HS-5 (cell line): ENCODE results near the gene NLGN4Y.

ENCODE experiments used
- DNase-seq: peaks from one replicate; pipeline ENCODE4 v3.0.0-alpha.2; 2012; ENCODE audit warnings: low read depth

Gene NLGN4Y

GRCh38 chrY:14644157-14644952, 120.0 kb downstream of the NLGN4Y start:
- DNase-seq = peak; percentile 57

- DNase-seq = no peak
Observed at GRCh38 chrY:14679181-14679580, 154.9 kb downstream of the NLGN4Y start.

DNA sequence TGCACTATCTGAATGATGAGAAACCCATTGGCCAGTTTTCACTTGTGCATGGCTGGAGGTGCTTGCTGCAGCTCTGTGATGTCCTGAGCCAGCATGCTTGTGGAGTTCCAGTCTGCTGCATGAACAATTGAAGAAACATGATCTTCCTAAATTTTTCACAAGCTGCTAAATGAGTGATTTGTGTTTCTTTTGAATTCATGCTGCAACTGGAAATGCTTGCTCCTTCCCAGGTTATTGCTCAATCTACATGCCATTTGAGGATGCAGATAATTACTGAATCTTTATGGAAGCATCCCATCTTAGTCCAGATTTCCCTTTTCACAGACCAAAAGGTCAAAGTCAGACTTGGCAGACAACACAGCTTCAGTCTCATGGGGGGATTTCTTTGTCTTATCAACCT, 170.2 kb downstream of the NLGN4Y start:
- no peak for DNase-seq

DNA sequence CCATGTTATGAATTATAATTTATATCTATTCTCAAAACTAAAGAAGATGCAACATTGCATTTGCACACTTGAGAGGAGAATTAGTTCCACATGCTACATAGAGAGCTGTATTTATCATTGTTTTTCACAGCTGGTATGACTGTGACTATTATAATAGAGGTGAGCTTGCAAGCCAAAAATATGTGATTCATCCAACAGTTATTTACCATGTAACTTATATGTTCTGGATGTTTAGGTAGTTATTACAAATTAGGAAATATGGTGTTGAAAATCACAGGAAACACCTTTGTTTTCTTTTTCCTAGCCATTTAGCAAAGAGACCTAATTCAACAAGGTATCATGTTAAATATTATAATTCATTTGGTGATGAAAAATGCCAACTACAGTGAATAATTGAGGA, 183.8 kb downstream of the NLGN4Y start:
- DNase-seq = no peak

DNA sequence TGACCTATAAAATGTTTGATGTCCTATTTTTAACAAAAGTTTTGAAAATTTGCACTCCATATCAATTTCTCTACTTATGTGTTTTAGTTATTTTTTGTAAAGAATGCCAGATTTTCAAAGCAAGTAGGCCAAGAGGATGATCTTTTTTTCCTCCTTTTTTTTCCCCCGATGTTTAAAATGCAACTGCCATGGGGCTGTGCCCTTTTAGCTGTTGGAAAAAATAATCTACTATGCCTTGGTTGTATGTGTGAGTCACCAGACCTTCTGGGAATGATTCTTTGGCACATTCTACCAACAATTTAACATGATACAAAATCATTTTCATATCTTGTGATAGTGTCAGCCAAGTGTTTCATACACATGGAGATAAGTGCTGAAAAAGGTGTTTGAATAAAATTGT, 217.3 kb downstream of the NLGN4Y start:
- DNase-seq = no peak

DNA sequence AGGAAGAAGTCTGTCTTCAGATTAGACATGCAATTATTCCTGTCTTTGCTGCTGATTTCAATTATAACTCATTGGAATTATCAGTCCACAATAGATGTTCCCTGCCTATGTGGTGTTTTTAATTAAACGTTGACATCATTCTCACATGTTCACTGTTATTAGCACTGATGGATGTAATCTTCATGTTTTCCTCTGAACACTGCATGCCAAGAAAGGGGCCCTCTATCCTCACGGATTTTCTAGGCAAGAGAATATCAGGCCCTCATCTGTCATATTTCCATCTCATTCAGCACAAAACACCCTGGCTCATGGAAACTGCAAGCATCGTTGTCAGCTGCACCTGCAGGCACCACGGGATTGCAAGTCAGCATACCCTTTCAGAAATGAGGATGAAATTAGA, 224.0 kb downstream of the NLGN4Y start:
- DNase-seq = no peak

DNA sequence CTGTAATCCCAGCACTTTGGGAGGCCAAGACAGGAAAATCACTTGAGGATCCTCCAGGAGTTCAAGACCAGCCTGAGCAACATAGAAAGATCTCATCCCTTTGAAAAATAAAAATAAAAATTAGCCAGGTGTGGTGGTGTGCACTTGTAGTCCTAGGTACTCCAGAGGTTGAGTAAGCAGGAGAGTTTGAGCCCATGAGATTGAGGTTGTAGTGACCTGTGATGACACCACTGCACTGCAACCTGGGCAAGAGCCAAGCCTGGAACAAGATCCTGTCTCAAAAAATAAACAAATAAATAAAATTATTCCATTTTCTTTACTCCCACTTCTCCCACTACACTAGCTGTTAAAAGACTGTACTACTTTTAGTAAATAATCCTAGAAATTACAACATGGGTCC, 231.2 kb downstream of the NLGN4Y start:
- DNase-seq = no peak

DNA sequence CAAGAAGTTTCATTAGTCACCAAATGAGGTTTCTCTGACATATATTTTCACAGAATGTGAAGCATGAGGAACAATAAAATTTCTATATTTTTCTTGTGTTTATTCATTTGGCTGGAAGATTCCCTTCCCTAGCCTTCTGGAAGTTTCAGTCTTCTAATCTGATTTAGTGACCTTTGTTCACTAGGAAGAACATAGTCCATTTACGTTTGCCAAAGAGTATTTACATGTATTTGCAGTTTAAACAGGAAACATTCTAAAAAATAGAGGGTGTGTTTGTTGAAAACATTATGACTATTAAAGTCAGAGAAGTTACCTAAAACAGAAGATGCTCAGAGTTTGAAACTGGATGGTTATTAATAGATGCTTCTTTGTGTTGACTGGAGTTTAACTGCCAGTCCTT, 238.6 kb downstream of the NLGN4Y start:
- no peak for DNase-seq

GRCh38 chrY:14763600-14763999, 239.3 kb downstream of the NLGN4Y start:
- DNase-seq = no peak

DNA sequence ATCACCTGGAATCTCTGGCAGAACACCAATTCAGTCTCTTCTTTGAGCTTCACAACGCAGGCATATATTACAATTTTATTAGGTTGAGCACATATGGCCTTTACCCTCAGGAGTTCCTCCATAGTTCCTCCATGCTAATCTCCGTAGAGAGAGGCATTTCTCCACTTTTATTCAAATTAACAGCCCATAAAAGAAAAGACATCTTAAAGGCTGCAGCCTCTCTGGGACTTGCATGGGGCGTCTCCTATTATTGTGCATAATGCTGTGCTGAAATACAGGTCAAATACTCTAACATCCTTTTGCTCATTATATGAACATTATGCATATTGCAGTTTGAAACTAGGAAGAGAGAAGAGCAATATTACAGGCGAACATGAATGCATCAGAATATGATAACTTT, 253.9 kb downstream of the NLGN4Y start:
- DNase-seq = no peak

GRCh38 chrY:14793104-14793503, 268.8 kb downstream of the NLGN4Y start:
- DNase-seq = no peak

DNA sequence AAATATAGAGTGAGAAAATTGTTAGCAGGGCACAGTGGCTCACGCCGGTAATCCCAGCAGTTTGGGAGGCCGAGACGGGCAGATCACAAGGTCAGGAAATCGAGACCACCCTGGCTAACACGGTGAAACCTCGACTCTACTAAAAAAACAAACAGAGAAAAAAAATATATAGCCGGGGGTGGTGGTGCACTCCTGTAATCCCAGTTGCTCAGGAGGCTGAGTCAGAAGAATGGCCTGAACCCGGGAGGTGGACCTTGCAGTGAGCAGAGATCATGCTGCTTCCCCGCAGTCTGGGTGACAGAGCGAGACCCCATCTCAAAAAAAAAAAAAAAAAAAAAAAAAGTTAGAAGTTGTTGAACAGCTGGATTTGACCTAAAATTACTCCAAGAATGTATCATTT, 269.3 kb downstream of the NLGN4Y start:
- no peak for DNase-seq

DNA sequence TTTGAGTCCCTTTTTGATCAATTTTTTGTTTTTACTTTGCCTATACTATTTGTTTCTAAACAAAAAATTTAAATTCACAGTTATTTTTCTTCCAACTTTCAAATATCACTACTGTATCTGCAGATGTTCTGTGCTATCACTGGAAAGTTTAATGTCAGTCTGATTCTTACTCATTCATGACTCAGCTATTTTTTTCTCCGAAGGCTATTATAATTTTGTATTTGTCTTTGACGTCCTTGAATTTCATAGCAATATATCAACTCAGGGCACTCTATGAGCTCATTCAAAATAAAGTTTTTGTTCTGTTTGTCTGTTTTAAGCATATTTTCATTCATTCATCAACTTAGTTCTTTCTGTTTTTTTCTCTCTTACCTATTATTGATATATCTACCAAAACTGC, 273.7 kb downstream of the NLGN4Y start:
- no peak for DNase-seq

DNA sequence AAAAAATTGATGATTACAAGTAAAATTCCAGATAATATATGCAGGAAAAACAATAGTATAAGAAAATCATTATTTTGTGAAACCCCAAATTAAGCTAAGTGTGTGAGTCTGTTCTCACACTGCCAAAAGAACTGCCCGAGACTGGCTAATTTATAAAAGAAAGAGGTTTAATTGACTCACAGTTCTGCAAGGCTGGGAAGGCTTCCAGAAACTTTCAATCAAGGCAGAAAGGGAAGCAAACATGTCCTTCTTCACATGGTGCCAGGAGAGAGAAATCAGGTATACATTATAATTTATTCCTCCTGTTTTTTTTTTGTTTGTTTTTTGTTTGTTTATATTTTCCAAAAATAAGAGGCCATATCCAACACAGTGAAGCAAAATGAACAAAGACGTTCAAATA, 276.8 kb downstream of the NLGN4Y start:
- DNase-seq = no peak

DNA sequence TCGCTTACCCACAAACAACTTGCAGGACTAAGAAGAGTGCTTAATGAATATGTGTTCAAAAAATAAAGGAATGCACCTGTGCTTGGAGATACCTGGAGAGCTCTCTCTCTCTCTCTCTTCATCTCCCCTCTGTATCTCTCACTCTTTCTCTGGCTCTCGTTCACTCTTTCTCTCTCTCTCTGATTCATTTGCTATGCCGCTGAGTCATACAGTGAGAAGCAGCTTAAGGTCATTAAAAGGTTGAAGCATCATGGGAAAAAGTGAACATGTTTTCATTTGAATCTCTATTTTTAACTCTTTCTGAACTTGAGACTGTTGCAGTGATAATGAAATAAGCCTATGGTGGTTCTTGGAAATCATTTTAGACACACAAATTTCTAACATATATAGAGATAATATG, 277.8 kb downstream of the NLGN4Y start:
- peak; percentile 18 for DNase-seq

- peak; percentile 49 for DNase-seq
Observed at GRCh38 chrY:14804041-14804440, 279.7 kb downstream of the NLGN4Y start.

DNA sequence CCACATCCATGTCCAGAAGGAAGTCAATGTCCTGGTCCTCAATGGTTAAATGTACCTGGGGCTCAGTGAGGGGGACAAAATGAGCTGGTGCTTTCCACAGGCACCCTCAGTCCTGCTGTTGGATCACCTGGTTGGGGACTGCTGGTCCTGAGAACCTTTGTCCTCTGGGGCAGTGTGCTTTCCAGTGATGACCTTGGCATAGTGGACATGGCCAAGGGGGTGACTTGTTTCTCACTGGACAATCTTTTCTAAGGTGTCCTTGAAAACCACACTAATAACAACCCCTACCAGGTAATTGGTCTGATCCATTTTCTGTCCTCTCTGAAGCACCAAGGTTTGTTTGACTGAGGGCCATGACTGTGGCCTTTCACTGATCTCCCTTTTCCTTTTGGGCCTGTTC, 294.1 kb downstream of the NLGN4Y start:
- no peak for DNase-seq

- peak; percentile 61 for DNase-seq
Observed at GRCh38 chrY:14822201-14822600, 297.9 kb downstream of the NLGN4Y start.

- DNase-seq = no peak
Observed at GRCh38 chrY:14822906-14823305, 298.6 kb downstream of the NLGN4Y start.

DNA sequence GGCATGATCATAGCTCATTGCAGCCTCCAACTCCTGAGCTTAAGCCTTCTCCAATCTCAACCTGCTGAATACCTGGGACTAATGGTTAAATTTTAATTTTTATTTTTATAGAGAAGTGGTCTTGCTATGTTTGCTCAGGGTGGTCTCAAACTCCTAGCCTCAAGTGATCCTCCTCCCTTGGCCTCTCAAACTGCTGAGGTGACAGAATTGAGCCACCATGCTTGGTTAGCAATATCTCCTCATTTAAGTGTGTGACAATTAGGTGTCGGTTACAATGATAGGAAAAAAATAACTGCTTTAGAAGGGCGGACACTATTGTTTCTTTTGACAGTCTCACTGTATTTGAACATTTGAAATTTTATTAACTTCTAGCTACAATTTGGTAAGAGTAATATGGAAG, 300.3 kb downstream of the NLGN4Y start:
- no peak for DNase-seq

DNA sequence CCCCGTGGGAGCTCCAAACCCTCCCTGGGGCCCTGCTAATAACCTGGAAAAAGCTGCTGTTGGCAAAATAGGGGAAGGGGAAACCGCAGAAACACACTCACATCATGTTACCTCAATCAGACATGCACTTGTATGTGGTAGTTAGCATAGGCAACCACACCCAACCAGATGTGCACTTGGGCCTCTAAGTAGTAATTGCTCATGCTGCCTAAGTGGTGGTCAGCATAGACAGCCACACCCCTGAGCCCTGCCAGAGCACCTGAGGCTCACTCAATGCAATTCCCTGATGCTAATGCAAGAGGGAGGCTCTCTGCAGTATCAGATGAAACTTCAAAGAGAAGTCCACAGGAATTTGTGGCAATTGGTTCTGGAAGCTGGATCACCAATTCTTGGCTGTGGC, 301.4 kb downstream of the NLGN4Y start:
- DNase-seq = no peak

GRCh38 chrY:14828531-14828930, 304.2 kb downstream of the NLGN4Y start:
- peak; percentile 62 for DNase-seq

DNA sequence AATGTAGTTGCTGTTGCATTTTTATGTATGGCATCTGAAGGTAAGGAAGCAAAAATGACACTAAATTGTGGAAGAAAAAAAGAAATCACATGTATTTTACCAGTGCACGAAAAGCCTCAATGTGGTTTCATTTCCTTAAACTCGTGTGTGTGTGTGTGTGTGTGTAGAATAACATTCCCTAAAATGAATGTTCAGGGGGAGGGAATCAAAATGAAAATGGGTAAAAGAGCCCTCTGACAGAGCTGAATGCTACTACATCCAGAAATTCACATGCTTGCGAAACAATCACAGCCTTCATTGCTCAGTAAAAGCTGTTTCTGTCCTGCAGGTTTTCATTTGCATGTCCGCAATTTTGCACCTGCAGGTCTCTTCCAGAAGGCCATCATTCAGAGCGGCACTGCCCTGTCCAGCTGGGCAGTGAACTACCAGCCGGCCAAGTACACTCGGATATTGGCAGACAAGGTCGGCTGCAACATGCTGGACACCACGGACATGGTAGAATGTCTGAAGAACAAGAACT, 305.1 kb downstream of the NLGN4Y start:
- no peak for DNase-seq
